CD4-positive, CD25-positive, alpha-beta regulatory T cell (primary cell): ENCODE measurements around the gene XIST. TPM values are rescaled to one million over a fixed set of nuclear protein-coding genes. Genes with fewer than 3 reads are reported as not detected.

Source experiments
- ATAC-seq, 2 donors: fragments of 150-1000 bp; cut with Tn5 transposase; one replicate each; pipeline ENCODE4 v1.10.0; 2021; ENCODE audit warnings: low read depth in 2 of 2, moderate number of reproducible peaks in 2 of 2, moderate library complexity in 1 of 2
- DNase-seq, 3 donors: peaks; one replicate each; pipeline versions ENCODE4 v3.0.0 to v3.0.0-alpha.2; 2012 to 2022; ENCODE audit warnings: mixed read lengths in 1 of 3
- H3K27ac ChIP-seq: one replicate; pipeline ENCODE4 v1.7.0; 2013; ENCODE audit warnings: mild to moderate bottlenecking, low read length; ENCODE audit not compliant: insufficient read depth, poor library complexity, severe bottlenecking
- H3K27me3 ChIP-seq: one replicate; pipeline ENCODE4 v1.7.0; 2013; ENCODE audit warnings: low read length; ENCODE audit not compliant: control insufficient read depth, insufficient read depth
- H3K36me3 ChIP-seq: one replicate; pipeline ENCODE4 v1.7.0; 2013; ENCODE audit warnings: mild to moderate bottlenecking, low read length, moderate library complexity; ENCODE audit not compliant: control insufficient read depth, insufficient read depth
- H3K4me1 ChIP-seq: 2 replicates; pipeline ENCODE4 v1.7.0; 2013; ENCODE audit warnings: mild to moderate bottlenecking, low read length; ENCODE audit not compliant: insufficient read depth, control insufficient read depth, poor library complexity, severe bottlenecking
- H3K4me3 ChIP-seq: one replicate; pipeline ENCODE4 v1.7.0; 2013; ENCODE audit warnings: low read depth, mild to moderate bottlenecking, low read length, moderate library complexity
- H3K9me3 ChIP-seq, 2 experiments: 1 replicate in 1 of 2; 2 replicates in 1 of 2; pipeline ENCODE4 v1.7.0; 2013; ENCODE audit warnings: low read length in 2 of 2, mild to moderate bottlenecking in 1 of 2, moderate library complexity in 1 of 2; ENCODE audit not compliant: control insufficient read depth in 2 of 2
- H3K27ac Mint-ChIP-seq, 3 donors: one replicate each; pipeline ENCODE4 v1.8.0; 2020 to 2022; ENCODE audit warnings: mild to moderate bottlenecking in 3 of 3, mixed read lengths in 3 of 3, moderate library complexity in 2 of 3
- H3K27me3 Mint-ChIP-seq: one replicate; pipeline ENCODE4 v1.8.0; 2022; ENCODE audit warnings: mild to moderate bottlenecking, mixed read lengths
- H3K36me3 Mint-ChIP-seq: one replicate; pipeline ENCODE4 v1.8.0; 2020; ENCODE audit warnings: mixed read lengths
- H3K4me1 Mint-ChIP-seq, 4 donors: one replicate each; pipeline ENCODE4 v1.8.0; 2020 to 2022; ENCODE audit warnings: mixed read lengths in 4 of 4, mild to moderate bottlenecking in 1 of 4
- H3K4me3 Mint-ChIP-seq, 4 donors: one replicate each; pipeline ENCODE4 v1.8.0; 2020 to 2022; ENCODE audit warnings: mild to moderate bottlenecking in 4 of 4, mixed read lengths in 4 of 4, moderate library complexity in 3 of 4
- H3K9me3 Mint-ChIP-seq, 7 donors: one replicate each; pipeline ENCODE4 v1.8.0; 2020 to 2022; ENCODE audit warnings: mixed read lengths in 7 of 7, mild to moderate bottlenecking in 3 of 7, moderate library complexity in 2 of 7
- polyA plus RNA-seq, 4 donors: library from polyadenylated mRNA; unstranded; fragments of 300-500 nt; fragmentation: Illumina TruSeq; gene quantifications; one replicate each; pipeline ENCODE4 v1.2.3, GENCODE V29; 2021
- total RNA-seq: library from RNA; stranded (reverse); gene quantifications from one replicate; pipeline ENCODE4 v1.2.3, GENCODE V29; 2022

The XIST gene
- total and polyA plus RNA-seq, 5 donors from 2014 or later = 9.2 to 455 (median 11.6) TPM; not detected in 1

- Mint-ChIP-seq H3K4me3 (no peak overlapping the region), H3K27me3 (no peaks in the 10 kb centered on the region)
- H3K36me3 ChIP-seq = no peaks in the 10 kb centered on the region
Measured at GRCh38 chrX:73828080-73828720, 24.3 kb downstream of the XIST start.

DNA sequence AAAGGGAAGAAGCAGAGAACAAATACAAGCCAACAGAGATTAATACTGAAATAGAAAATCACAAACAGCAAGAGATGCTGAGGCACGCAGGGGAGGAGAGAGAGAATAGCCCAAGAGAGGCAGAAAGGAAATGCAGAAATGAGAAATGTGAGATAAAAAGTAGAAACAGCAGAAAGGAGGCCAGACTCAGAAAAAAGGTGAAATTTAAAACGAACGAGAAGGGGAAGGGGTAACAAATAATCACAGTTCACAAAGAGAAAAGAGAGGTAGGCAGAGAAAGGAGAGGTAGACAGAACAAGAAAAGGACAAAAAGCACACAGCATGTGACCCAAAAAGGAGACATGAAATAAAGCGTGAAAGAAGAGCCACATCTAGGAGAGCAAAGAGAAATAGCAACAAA, 25.1 kb downstream of the XIST start:
- no peak overlapping the region for H3K4me3 Mint-ChIP-seq
- H3K4me1 ChIP-seq = no peaks in the 10 kb centered on the region
- ATAC-seq (no peak), DNase-seq (no peak)
- H3K4me1 Mint-ChIP-seq = peaks cover 0 to 17% (median 0%) of the 10 kb centered on the region in 4 donors
- no peaks in the 10 kb centered on the region for H3K9me3 Mint-ChIP-seq
- no peak overlapping the region for H3K27ac Mint-ChIP-seq
- H3K9me3 ChIP-seq = no peaks in the 10 kb centered on the region
- H3K27me3 Mint-ChIP-seq = no peaks in the 10 kb centered on the region
- no peak overlapping the region for H3K4me3 ChIP-seq
- peaks cover 29% of the 10 kb centered on the region for H3K36me3 Mint-ChIP-seq
- H3K36me3 ChIP-seq = no peaks in the 10 kb centered on the region
- H3K27ac ChIP-seq = no peak overlapping the region
- H3K27me3 ChIP-seq = no peaks in the 10 kb centered on the region

More at GRCh38 chrX:73828080-73828720, 24.3 kb downstream of the XIST start:
- no peak overlapping the region for H3K27ac Mint-ChIP-seq
- DNase-seq (no peak), ATAC-seq (no peak)
- H3K36me3 Mint-ChIP-seq = peaks cover 29% of the 10 kb centered on the region
- no peaks in the 10 kb centered on the region for H3K9me3 Mint-ChIP-seq
- H3K4me1 Mint-ChIP-seq = peaks cover 0 to 24% (median 0%) of the 10 kb centered on the region in 4 donors
- H3K4me3 ChIP-seq = no peak overlapping the region
- no peak overlapping the region for H3K27ac ChIP-seq
- H3K9me3 ChIP-seq = no peaks in the 10 kb centered on the region
- no peaks in the 10 kb centered on the region for H3K4me1 ChIP-seq
- no peaks in the 10 kb centered on the region for H3K27me3 ChIP-seq

DNA sequence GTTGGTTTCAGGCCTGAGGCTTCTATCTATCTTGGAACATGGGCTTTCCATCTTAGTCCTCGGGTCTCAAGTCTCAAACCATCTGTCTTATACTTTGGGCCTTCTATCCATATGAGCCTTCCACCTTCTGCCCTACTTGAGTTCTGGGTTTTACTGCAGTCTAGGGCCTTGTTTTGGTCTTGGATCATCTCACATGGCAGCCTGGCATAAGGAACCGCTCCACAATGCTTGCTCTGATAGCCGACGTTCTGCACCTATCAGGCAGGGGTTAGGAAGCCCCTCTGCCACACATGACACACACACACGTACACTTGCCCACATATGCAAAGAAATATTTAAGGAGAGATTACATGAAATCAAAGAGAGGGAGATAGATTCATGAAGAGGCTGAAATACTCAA, 25.5 kb downstream of the XIST start:
- no peaks in the 10 kb centered on the region for H3K27me3 ChIP-seq
- H3K4me3 ChIP-seq = no peak overlapping the region
- no peak for ATAC-seq
- H3K27ac ChIP-seq = no peak overlapping the region
- no peaks in the 10 kb centered on the region for H3K9me3 ChIP-seq
- H3K36me3 Mint-ChIP-seq = peaks cover 29% of the 10 kb centered on the region
- no peaks in the 10 kb centered on the region for H3K36me3 ChIP-seq
- H3K27ac Mint-ChIP-seq = no peak overlapping the region
- no peaks in the 10 kb centered on the region for H3K9me3 Mint-ChIP-seq
- H3K4me1 ChIP-seq = no peaks in the 10 kb centered on the region
- no peak for DNase-seq
- H3K27me3 Mint-ChIP-seq = no peaks in the 10 kb centered on the region
- peaks cover 0 to 17% (median 0%) of the 10 kb centered on the region in 4 donors for H3K4me1 Mint-ChIP-seq
- H3K4me3 Mint-ChIP-seq = no peak overlapping the region

DNA sequence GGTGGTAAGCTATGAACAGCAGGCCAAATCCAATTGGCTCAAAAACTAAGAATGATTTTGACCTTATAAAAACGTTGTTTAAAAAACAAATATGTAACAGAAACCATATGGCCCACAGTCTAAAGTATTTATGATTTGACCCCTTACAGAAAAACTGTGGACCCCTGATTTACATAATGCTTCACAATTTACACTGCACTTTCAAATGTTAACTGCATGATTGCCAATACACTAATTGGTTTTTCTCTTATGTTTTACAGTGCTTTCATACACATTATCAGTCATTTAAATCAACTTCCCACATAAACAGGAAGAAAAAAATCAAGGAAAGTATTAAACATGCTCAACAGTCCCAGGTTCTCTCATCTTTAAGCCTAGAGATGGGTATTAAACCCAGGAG, 26.9 kb downstream of the XIST start:
- Histone ChIP-seq H3K27ac (no peak overlapping the region), H3K9me3 (no peaks in the 10 kb centered on the region), H3K36me3 (no peaks in the 10 kb centered on the region), H3K4me1 (no peaks in the 10 kb centered on the region), H3K4me3 (no peak overlapping the region), H3K27me3 (no peaks in the 10 kb centered on the region)
- no peak for ATAC-seq
- no peak for DNase-seq
- H3K27me3 Mint-ChIP-seq = no peaks in the 10 kb centered on the region
- H3K9me3 Mint-ChIP-seq = peaks cover 0 to 1% (median 0%) of the 10 kb centered on the region in 7 donors
- no peak overlapping the region for H3K27ac Mint-ChIP-seq
- no peak overlapping the region for H3K4me3 Mint-ChIP-seq
- H3K4me1 Mint-ChIP-seq = peaks cover 0 to 9% (median 0%) of the 10 kb centered on the region in 4 donors
- H3K36me3 Mint-ChIP-seq = peaks cover 26% of the 10 kb centered on the region

- Mint-ChIP-seq H3K4me1 (peaks cover 0 to 4% (median 0%) of the 10 kb centered on the region in 4 donors), H3K9me3 (peaks cover 0 to 1% (median 0%) of the 10 kb centered on the region in 7 donors), H3K27me3 (no peaks in the 10 kb centered on the region), H3K27ac (no peak overlapping the region), H3K4me3 (no peak overlapping the region), H3K36me3 (peaks cover 22% of the 10 kb centered on the region)
- H3K4me3 ChIP-seq = no peak overlapping the region
- H3K4me1 ChIP-seq = no peaks in the 10 kb centered on the region
- ATAC-seq (no peak), DNase-seq (no peak)
- no peaks in the 10 kb centered on the region for H3K36me3 ChIP-seq
- no peak overlapping the region for H3K27ac ChIP-seq
- H3K9me3 ChIP-seq = no peaks in the 10 kb centered on the region
- no peaks in the 10 kb centered on the region for H3K27me3 ChIP-seq
Measured at GRCh38 chrX:73823473-73824004, 29.0 kb downstream of the XIST start.

GRCh38 chrX:73822775-73823174, 29.7 kb downstream of the XIST start:
- Mint-ChIP-seq H3K27ac (no peak overlapping the region), H3K4me1 (peaks cover 0 to 4% (median 0%) of the 10 kb centered on the region in 4 donors), H3K36me3 (peaks cover 21% of the 10 kb centered on the region), H3K27me3 (no peaks in the 10 kb centered on the region), H3K9me3 (peaks cover 0 to 1% (median 0%) of the 10 kb centered on the region in 7 donors), H3K4me3 (no peak overlapping the region)
- Histone ChIP-seq H3K4me1 (no peaks in the 10 kb centered on the region), H3K27me3 (no peaks in the 10 kb centered on the region), H3K9me3 (no peaks in the 10 kb centered on the region), H3K27ac (no peak overlapping the region), H3K36me3 (no peaks in the 10 kb centered on the region), H3K4me3 (no peak overlapping the region)
- DNase-seq = no peak
- ATAC-seq = no peak

DNA sequence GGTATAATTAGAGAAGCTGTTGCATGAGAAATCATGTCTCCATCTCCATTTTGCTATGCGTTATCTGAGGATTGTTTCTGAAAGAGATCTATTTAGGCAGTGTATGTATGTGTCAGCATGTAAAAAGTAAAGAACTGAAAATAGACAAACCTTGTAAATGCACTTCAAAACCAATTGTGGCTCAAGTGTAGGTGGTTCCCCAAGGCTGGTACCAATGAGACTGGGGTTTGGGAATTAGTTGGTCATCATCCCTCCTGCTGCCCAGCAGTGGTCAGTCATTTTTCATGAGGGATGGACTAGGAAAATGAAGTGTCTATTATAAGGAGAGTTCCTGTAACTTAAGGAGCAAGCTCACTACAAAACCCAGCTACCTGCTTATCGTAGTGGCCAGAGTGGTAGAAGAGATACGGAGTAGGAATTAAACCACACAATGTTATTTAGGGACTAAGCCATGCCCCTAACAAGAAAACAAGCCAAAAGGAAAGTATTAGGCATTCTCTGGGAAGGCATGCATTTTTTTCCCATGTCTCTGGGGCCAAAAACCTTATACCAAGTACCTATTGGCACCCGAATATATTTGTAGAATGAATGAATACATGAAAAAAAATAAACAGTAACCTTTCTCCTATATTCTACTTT, 30.5 kb downstream of the XIST start:
- H3K27ac ChIP-seq = no peak overlapping the region
- H3K27me3 ChIP-seq = no peaks in the 10 kb centered on the region
- Mint-ChIP-seq H3K4me1 (peaks cover 0 to 1% (median 0%) of the 10 kb centered on the region in 4 donors), H3K9me3 (peaks cover 0 to 1% (median 0%) of the 10 kb centered on the region in 7 donors), H3K27ac (no peak overlapping the region), H3K27me3 (no peaks in the 10 kb centered on the region), H3K36me3 (peaks cover 14% of the 10 kb centered on the region), H3K4me3 (no peak overlapping the region)
- no peak overlapping the region for H3K4me3 ChIP-seq
- H3K9me3 ChIP-seq = no peaks in the 10 kb centered on the region
- H3K4me1 ChIP-seq = no peaks in the 10 kb centered on the region
- DNase-seq = no peak
- no peaks in the 10 kb centered on the region for H3K36me3 ChIP-seq
- ATAC-seq = no peak
